HG03039 (cell line): ENCODE measurements around the gene GPER1.
A peak's percentile ranks its signal among the peaks of the same experiment; 100 is the strongest.
"Not testable (repeated sequence)": the region's sequence is repeated elsewhere in the genome, so short reads cannot be mapped to it uniquely, and the experiment has no call there.

ENCODE experiments used
- ATAC-seq: cut with Tn5 transposase; IDR thresholded peaks from one replicate; pipeline ENCODE4 v1.9.1; 2021; ENCODE audit warnings: mild to moderate bottlenecking, moderate library complexity; ENCODE audit not compliant: unreplicated experiment

Gene GPER1

GRCh38 chr7:1101563-1102431, 13.9 kb downstream of the GPER1 start:
- no peak for ATAC-seq

DNA sequence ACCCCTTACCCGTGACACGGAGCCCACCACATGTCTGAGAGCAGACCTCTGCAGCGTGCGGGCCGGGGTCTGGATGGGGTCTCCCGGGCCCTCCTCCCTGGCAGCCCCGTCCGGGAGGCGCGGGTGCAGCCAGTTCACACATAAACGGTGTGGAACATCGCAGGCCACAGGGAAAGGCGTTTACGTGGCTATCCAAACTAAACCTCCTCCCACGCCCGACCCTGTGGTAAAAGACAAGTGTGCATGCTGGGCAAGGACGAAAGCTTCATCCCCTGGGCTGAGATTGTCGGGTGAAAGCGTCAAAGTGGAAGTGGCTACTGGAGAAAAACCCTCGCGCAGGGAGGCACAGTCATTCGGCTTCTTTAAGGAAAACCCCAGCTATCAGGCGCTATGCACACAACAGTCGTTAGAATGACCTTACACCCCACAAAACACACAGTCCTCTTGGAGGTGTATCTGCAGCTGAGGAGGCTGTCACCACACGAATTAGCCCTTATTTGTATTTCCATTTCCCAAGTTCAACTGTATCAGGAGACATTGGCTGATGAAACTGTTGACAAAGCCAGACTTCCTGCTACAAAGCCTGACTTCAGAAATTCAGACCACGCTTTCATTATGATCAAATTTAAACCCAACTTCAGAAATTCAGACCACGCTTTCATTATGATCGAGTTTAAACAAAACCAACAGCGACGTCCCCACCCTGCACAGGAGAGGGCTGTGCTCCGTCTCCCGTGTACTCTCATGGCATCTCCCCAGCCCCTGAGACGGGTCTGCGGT, 15.3 kb downstream of the GPER1 start:
- ATAC-seq: peak; percentile 33

GRCh38 chr7:1103789-1104515, 16.0 kb downstream of the GPER1 start:
- ATAC-seq: no peak

GRCh38 chr7:1104516-1105179, 16.7 kb downstream of the GPER1 start:
- no peak for ATAC-seq

DNA sequence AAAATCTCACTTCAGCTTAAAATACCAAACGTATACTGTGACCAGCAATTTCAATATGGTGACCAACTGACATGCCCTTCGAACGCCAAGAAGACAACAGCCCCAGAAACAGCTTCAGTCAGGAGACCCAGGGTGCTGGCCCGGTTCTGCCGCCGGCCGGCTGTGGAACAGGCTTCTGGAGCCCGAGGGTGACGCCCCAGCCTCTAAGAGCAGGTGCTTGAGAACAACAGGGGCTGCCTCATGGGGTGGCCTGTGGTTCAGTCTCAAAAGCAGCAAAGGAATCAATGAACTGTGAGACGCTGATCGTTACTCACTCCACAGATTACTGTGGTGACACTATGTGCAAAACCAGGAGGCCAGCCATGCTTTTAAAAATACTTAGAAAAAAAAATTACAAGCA, 17.3 kb downstream of the GPER1 start:
- no peak for ATAC-seq

DNA sequence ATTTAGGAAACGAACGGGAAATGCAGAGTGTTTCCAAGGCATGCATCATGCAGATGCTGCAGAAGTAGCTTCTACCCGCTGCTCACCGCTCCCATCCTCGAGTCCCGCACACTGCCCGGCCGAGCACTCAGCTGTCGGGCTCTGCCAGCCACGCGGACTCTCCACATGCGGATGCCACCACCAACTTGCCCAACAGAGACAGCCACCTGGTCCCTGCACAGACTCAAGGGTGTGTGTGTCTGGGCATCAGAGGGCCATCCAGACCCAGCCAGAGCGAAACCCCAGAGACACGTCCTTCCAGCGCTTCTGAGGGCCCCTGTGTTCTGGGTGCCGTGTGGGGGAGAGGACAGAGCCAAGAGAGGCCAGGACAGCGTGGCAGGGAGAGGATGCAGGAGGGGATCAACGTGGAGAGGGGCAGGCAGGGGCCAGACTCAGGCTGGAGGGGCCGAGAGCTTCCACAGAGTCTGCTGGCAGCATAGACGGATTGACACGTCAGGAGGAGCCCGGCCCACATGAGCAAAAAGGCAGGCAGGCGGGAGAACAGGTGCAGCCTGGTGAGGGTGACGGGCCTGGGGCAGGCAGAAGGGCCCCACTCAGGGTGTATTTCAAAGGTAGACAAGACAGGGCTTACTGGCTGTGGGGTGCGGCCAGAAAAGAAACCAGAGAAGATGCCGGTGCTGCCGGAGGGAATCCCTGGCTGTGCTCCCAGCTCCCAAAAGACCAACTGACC, 18.3 kb downstream of the GPER1 start:
- no peak for ATAC-seq

DNA sequence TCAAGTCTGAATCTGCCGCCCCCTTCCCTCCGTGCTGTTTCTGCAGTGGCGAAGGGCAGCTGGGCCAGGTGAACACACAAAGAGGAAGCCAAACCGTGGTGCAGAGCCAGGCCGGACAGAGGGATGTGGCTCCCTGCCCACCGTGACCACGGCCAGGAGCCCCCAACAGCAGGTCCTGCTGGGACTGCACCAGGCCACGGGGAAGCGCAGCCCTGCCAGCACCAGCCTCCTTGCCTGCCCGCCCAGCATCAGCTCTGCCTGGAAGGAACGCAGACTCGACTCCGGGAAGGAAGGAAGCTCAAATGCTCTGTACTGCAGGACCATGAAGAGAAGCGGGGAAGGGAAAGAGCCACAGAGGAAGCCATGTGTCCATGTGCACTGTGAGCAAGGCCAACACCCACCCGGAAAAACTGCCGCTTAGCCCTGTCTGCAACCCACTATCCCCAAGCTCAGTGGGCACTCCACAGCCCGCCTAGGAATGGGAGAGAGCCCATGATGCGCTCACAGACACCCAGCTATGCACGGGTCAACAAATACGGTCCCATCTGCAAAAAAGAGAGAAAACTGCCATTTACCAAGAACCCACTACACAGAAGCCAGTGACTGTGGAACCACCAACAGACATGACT, 19.0 kb downstream of the GPER1 start:
- no peak for ATAC-seq

- ATAC-seq: no peak
These were observed 20.5 kb downstream of the GPER1 start for GRCh38 chr7:1108264-1108920.

DNA sequence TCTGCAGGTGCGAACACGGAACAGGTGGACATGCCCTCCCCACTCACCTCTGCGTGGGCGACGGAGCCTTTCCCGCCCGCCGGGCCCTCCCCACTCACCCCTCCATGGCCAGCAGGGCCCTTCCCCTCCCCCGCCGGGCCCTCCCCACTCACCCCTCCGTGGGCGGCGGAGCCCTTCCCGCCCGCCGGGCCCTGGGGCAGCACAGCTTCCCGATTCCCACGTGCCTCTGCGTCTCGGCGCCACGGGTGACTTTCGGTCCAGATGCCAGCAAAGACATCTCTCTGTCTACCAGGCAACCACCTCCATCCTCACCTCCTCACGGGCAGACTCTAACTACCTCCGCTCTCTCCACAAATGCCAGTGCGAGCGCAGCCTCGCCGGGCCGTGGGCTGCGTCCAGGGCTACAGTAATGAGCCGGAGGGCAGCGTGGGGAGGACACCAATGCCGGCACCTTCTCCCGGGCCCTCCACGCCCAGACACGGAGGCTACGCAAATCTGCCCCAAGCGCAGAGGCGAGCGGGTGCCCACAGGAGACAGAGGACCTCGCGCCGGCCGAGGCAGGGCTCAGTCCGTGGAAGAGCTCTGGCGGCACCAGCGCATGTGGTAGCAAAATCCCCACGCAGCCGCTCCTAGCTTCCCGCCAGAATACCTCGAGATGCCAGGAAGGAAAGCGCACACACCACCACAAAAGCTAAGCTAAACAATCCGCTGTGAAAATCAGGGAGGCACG, 21.8 kb downstream of the GPER1 start:
- no peak for ATAC-seq

DNA sequence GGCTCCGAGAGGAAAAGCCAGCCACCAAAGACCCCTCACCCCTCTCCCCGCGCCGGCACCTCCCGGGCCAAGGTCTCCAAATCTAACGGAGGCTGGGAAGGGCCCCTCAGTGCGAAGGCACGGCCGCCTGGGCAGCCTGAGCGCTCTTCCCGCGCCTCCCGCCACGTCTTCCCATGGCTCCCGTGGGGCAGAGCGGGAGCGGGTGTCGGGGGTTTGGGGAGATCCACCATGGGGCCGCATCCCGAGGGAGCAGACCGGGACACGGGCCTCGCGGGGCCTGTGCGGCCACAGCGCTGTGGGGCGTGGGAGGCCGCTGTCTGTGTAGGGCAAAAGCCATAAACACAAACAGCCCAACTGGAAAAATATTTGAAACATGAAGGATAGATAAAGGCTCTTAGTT, 22.4 kb downstream of the GPER1 start:
- no peak for ATAC-seq

DNA sequence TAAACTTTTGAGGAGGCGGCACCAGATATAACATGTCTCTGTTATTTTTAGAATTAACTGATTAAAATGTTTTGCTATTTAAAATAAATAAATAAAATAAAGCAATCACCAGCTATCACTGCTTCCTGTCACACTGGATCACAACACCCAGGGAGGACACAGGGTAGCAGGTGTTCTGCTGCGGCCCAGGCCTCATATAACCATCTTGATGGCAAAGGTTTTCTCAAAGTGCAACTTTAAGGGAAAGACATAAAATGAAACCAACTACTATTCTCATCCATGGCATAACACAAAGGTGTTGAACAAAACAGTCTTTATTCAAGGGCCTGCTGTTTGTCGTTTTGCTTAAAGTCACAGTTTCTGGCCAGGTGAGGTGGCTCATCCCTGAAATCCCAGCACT, 23.2 kb downstream of the GPER1 start:
- ATAC-seq: no peak

DNA sequence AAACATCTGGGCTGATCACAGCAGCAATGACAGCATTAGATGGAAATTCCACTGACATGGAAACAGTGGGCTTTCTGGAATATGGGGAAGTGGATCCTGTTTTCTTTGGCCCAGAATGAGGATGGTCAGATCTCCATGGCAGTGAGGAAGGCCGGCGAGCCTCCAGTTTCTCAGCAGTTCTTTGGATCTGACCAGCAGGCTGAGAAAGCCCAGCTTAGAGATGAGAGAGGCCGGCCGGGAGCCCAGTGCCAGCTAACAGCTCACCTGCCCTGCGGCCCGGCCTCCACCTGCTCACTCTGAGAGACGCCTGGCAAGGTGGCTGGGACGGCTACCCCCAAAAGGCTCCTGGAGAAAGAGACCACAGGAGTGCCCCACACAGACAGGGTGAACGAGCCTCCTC, 24.2 kb downstream of the GPER1 start:
- no peak for ATAC-seq

GRCh38 chr7:1112625-1113547, 25.0 kb downstream of the GPER1 start:
- no peak for ATAC-seq

DNA sequence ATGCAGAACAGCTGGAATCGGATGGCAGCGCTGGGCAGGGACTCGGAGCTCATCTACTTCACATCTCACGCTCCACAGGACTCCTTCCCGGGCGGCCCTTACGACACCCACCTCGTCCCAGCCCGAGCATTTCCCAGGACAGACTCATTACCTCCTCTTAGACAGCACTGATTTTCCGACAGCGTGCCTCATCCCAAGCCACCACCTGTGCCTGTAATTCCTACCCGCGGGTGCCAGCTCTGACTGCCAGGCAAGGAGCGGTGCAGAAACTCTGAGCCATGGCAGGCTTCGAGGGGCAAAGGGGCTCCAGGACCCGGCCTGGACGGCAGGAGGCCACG, 25.6 kb downstream of the GPER1 start:
- no peak for ATAC-seq

DNA sequence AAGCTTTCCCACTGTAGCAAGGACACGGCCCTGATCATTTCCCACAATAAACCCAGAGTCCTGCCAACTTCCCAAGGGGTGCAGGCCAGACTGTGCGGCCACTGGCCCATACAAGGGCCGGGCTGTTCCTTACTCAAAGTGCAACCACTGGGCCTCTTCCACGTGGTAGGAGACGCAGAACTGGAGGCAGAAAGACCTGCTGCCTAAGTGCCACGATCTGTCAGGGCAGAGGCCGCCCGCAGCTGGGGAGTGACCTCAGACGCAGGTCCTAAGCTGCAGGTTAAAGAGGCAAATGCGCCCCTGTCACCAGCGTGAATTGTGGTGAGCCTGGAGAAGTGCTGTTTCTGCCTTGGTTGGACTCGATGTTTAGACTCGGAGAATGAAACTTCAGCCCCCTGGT, 26.2 kb downstream of the GPER1 start:
- ATAC-seq: no peak

- no peak for ATAC-seq
These were observed 26.6 kb downstream of the GPER1 start for GRCh38 chr7:1114505-1114904.

GRCh38 chr7:1115171-1116045, 27.5 kb downstream of the GPER1 start:
- not testable (repeated sequence) for ATAC-seq
